Psoas muscle (tissue), 8 donors: ENCODE results near the gene TMEM106C. TPM values are rescaled to one million over a fixed set of nuclear protein-coding genes. Genes with fewer than 3 reads are reported as not detected.
A peak's percentile ranks its signal among the peaks of the same experiment; 100 is the strongest.

Experiments
- ATAC-seq, 4 donors: fragments of 200-7000 bp; cut with Tn5 transposase; one replicate each; pipeline ENCODE4 v1.9.1; 2020; ENCODE audit warnings: moderate library complexity in 3 of 4, mild to moderate bottlenecking in 2 of 4
- DNase-seq, 2 donors: peaks; one replicate each; pipeline ENCODE4 v3.0.0-alpha.2; 2020
- H3K27ac ChIP-seq: fragments of 200-600 bp; one replicate; pipeline ENCODE4 v1.8.0; 2022
- H3K27me3 ChIP-seq, 3 donors: fragments of 200-600 bp in 1 of 3; one replicate each; pipeline versions ENCODE4 v1.6.1 to v1.8.0; 2013 to 2022; ENCODE audit warnings: low read length in 2 of 3, mild to moderate bottlenecking in 2 of 3, moderate library complexity in 1 of 3; ENCODE audit not compliant: insufficient read depth in 3 of 3
- H3K36me3 ChIP-seq, 2 donors: fragments of 200-600 bp in 1 of 2; one replicate each; pipeline versions ENCODE4 v1.6.1 to v1.8.0; 2013 to 2022; ENCODE audit warnings: low read depth in 1 of 2, mild to moderate bottlenecking in 1 of 2, moderate library complexity in 1 of 2; ENCODE audit not compliant: insufficient read depth in 1 of 2
- H3K4me1 ChIP-seq: fragments of 200-600 bp; one replicate; pipeline ENCODE4 v1.8.0; 2022
- H3K4me3 ChIP-seq: fragments of 200-600 bp; one replicate; pipeline ENCODE4 v1.8.0; 2022; ENCODE audit warnings: mild to moderate bottlenecking
- H3K9me3 ChIP-seq: fragments of 200-600 bp; one replicate; pipeline ENCODE4 v1.8.0; 2022
- WGBS, 3 donors: extraction: QIAGEN DNeasy Blood & Tissue Kit; methylation state at CpG; one replicate each; pipeline versions ENCODE4 v1.1.6 to v1.1.7; 2013; 5-methylcytosine and 5-hydroxymethylcytosine counted together
- intact Hi-C, 2 donors: fragments of 100-400 bp; cut with DNase I; formaldehyde crosslinking; loops; one replicate each; pipeline versions ENCODE4 v1.11.0 to v1.14.2; 2022
- polyA plus RNA-seq, 3 donors: library from polyadenylated mRNA; stranded (reverse); fragments of 200-250 nt; gene quantifications; one replicate each; pipeline ENCODE4 v1.2.3, GENCODE V29; 2013
- total RNA-seq, 4 donors: library from RNA; stranded (reverse); fragmentation: NEBNext Ultra II Directional in 2 of 4; extraction: Animal tissue kit (Norgen Biotek cat#: 25700) in 2 of 4; gene quantifications; one replicate each; pipeline versions ENCODE4 v1.2.1 to v1.2.4, GENCODE V29; 2021 to 2023
- TF ChIP-seq, protein P1 (sequence below): fragments of 200-600 bp; IDR thresholded peaks from one replicate; pipeline ENCODE4 v1.8.0; 2022; ENCODE audit warnings: antibody characterized with exemption
- donor health status: healthy with polysubstance abuse.
- donor health status: DM: no; HTN: no; CAD: no; lungs with moderate emphysema.
- donor health status: Bipolar disorder and iron deficiency.
- donor health status: healthy.
- donor health status: DM: yes; HTN: yes; CAD: no.
- donor health status: DM: no; HTN: no; CAD: no.
- donor health status: DM: no; HTN: no; CAD: no.
- donor health status: DM: yes; HTN: yes; CAD: no.

The TMEM106C gene
- total and polyA plus RNA-seq, 7 donors, result 7.7 to 33.4 (median 14.7) TPM

DNA sequence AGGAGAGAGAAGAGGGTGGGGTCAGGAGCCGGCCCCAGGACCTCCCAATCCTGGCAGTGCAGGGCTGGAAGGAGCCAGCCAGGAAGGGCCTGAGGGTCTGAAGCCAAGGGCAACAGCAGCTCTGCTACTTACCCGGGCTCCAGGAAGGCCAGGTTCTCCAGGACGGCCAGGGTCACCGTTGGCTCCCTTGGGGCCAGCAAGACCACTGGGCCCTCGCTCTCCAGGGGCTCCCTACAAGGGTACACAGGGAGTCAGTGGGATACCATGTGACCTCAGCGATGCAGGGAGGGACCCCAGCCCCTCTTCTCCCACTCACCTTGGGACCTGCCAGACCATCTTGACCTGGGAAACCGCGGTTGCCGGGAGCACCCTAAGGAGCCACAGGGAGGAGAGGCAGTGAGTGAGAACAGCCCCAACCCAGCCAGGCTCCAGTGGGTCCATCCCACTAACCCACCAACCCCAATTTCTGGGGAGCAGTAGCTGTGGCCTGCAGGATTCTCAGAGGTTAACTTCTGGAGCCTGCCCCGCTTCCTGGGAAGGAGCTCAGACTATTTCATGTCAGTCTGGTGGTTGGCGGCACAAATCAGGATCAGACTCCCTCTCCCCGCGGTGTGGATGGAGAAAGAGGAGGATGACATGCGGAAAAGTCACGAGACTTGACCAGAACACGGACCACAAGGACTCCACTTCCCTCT, 22.3 kb downstream of the TMEM106C start:
- DNase-seq (no peak), ATAC-seq (no peak)
- Histone ChIP-seq H3K27ac (no peak overlapping the region), H3K4me3 (no peak overlapping the region), H3K36me3 (no peaks in the 10 kb centered on the region), H3K27me3 (no peaks in the 10 kb centered on the region), H3K9me3 (no peaks in the 10 kb centered on the region), H3K4me1 (peaks cover 14% of the 10 kb centered on the region)
- intact Hi-C loops, result no loop called here
- WGBS, 3 donors, result 93 to 94% (median 93%) methylated on average over 16 of the region's 16 CpGs
- TF ChIP-seq, protein P1, sequence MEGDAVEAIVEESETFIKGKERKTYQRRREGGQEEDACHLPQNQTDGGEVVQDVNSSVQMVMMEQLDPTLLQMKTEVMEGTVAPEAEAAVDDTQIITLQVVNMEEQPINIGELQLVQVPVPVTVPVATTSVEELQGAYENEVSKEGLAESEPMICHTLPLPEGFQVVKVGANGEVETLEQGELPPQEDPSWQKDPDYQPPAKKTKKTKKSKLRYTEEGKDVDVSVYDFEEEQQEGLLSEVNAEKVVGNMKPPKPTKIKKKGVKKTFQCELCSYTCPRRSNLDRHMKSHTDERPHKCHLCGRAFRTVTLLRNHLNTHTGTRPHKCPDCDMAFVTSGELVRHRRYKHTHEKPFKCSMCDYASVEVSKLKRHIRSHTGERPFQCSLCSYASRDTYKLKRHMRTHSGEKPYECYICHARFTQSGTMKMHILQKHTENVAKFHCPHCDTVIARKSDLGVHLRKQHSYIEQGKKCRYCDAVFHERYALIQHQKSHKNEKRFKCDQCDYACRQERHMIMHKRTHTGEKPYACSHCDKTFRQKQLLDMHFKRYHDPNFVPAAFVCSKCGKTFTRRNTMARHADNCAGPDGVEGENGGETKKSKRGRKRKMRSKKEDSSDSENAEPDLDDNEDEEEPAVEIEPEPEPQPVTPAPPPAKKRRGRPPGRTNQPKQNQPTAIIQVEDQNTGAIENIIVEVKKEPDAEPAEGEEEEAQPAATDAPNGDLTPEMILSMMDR, result no peak

DNA sequence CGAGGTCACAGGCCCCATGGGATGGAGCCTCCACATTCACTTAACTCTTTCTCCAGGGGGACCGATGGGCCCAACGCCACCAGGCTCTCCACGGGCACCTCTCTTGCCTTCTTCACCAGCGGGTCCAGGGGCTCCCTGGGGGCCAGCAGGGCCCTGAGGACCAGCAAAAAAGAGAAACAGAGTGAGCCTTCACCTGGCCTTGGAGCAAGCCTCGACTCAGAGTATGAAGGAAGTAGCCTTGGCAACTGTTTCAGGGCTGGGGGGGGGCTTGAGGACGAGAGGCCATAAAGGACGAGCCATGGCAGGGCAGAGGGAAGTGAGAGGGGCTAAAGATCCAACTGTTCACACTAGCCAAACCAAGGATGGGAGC, 22.9 kb downstream of the TMEM106C start:
- ATAC-seq (no peak), DNase-seq (no peak)
- Histone ChIP-seq H3K4me3 (no peak overlapping the region), H3K27ac (no peak overlapping the region), H3K9me3 (no peaks in the 10 kb centered on the region), H3K36me3 (no peaks in the 10 kb centered on the region), H3K4me1 (peaks cover 14% of the 10 kb centered on the region), H3K27me3 (no peaks in the 10 kb centered on the region)
- 81 to 90% (median 83%) methylated on average over 8 of the region's 8 CpGs for WGBS, 3 donors
- intact Hi-C loops, result no loop called here
- TF ChIP-seq, protein P1, result no peak

DNA sequence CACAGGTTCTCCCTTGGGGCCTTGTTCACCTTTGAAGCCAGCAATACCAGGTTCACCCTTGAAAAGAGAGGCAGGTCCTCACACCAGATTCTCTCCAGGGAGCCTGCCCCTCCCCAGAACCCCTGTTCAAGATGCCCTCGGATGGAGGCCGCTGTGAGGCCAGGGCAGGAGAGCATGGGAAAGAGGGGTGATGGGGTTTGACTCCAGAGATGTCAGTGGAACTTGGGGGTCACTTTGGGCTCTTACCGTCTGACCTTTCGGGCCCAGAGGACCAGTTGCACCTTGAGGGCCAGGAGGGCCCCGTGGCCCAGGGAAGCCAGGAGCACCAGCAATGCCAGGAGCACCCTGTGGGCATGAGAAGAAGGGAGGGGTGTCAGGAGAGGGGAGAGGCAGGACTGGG, 23.4 kb downstream of the TMEM106C start:
- ATAC-seq (no peak), DNase-seq (no peak)
- H3K27ac ChIP-seq, result no peak overlapping the region
- TF ChIP-seq, protein P1, result no peak
- WGBS, 3 donors, result 95 to 99% (median 97%) methylated on average over 5 of the region's 5 CpGs
- intact Hi-C loops, result no loop called here
- no peaks in the 10 kb centered on the region for H3K36me3 ChIP-seq
- H3K9me3 ChIP-seq, result no peaks in the 10 kb centered on the region
- no peaks in the 10 kb centered on the region for H3K27me3 ChIP-seq
- peaks cover 14% of the 10 kb centered on the region for H3K4me1 ChIP-seq
- H3K4me3 ChIP-seq, result no peak overlapping the region

DNA sequence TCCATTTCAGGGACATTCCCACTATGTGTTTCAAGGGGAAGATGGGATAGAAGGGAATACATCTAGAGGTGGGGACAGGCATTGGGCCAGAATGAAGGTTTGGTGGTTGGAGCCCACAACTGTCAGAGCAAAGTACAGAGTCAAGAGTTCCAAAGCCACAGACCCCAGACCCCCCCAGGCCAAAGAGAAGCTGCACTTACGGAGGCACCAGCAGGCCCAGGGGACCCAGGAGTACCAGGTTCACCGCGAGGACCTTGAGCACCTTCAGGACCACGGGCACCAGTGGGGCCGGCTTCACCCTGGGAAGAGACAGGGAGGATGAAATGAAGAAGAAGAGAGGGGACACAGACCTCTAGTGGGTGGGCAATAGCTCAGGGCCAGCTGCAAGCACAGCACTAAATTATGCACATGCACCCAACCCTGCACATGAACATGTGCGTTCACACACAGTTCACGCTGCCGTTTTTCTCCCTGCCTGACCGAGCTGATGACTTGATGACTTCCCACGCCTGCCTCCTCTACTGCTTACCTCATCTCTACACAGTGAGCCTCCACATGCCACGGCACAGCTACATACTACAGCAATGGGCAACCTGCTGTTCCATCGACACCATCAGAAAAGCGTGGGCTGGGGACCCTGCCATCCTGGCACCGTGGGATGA, 24.1 kb downstream of the TMEM106C start:
- no peaks in the 10 kb centered on the region for H3K27me3 ChIP-seq
- ATAC-seq (peak in 3 of 4 donors; percentile 21 to 29 (median 26)), DNase-seq (no peak)
- TF ChIP-seq, protein P1, result no peak
- no peaks in the 10 kb centered on the region for H3K9me3 ChIP-seq
- H3K36me3 ChIP-seq, result no peaks in the 10 kb centered on the region
- no peak overlapping the region for H3K4me3 ChIP-seq
- peaks cover 14% of the 10 kb centered on the region for H3K4me1 ChIP-seq
- intact Hi-C loops, result no loop called here
- no peak overlapping the region for H3K27ac ChIP-seq
- WGBS, 3 donors, result 65 to 81% (median 73%) methylated on average over 14 of the region's 14 CpGs
